MM.1S (cell line): ENCODE measurements around the gene UNC93B1.
"Not testable (repeated sequence)": the region's sequence is repeated elsewhere in the genome, so short reads cannot be mapped to it uniquely, and the experiment has no call there.

Source experiments
- DNase-seq: peaks from one replicate; pipeline ENCODE4 v3.0.0-alpha.2; 2015
- H2AFZ ChIP-seq: fragments of 300-600 bp; sonication (generic); 2 replicates; pipeline ENCODE4 v1.6.0; 2016; ENCODE audit warnings: antibody characterized with exemption, low read length
- H3F3A ChIP-seq: fragments of 300-600 bp; sonication (generic); 2 replicates; pipeline ENCODE4 v1.6.1; 2016; ENCODE audit warnings: mild to moderate bottlenecking, antibody characterized with exemption, low read length, moderate library complexity, mixed read lengths; ENCODE audit not compliant: insufficient read depth
- H3K27ac ChIP-seq: fragments of 300-600 bp; sonication (generic); 2 replicates; pipeline ENCODE4 v1.5.1; 2016; ENCODE audit warnings: mild to moderate bottlenecking, low read length
- H3K27me3 ChIP-seq: fragments of 300-600 bp; sonication (generic); replicated peaks from 2 replicates; pipeline ENCODE4 v1.6.0; 2016; ENCODE audit warnings: low read length; ENCODE audit not compliant: insufficient read depth
- H3K36me3 ChIP-seq: fragments of 300-600 bp; sonication (generic); replicated peaks from 2 replicates; pipeline ENCODE4 v1.6.1; 2016; ENCODE audit warnings: mild to moderate bottlenecking, low read length, mixed read lengths; ENCODE audit not compliant: insufficient read depth
- H3K4me1 ChIP-seq: fragments of 300-600 bp; sonication (generic); 2 replicates; pipeline ENCODE4 v1.6.1; 2016; ENCODE audit warnings: low read length, mixed read lengths
- H3K4me2 ChIP-seq: fragments of 300-600 bp; sonication (generic); 2 replicates; pipeline ENCODE4 v1.6.0; 2016; ENCODE audit warnings: low read depth, low read length
- H3K4me3 ChIP-seq: fragments of 300-600 bp; sonication (generic); 2 replicates; pipeline ENCODE4 v1.5.1; 2016; ENCODE audit warnings: low read length, mixed read lengths
- H3K79me2 ChIP-seq: fragments of 300-600 bp; sonication (generic); 2 replicates; pipeline ENCODE4 v1.6.1; 2016; ENCODE audit warnings: mixed run types, low read length, mixed read lengths
- H3K9ac ChIP-seq: fragments of 300-600 bp; sonication (generic); 2 replicates; pipeline ENCODE4 v1.6.1; 2016; ENCODE audit warnings: low read length, mixed read lengths
- H3K9me2 ChIP-seq: fragments of 300-600 bp; sonication (generic); replicated peaks from 2 replicates; pipeline ENCODE4 v1.6.1; 2016; ENCODE audit warnings: mild to moderate bottlenecking, low read length, mixed read lengths; ENCODE audit not compliant: insufficient read depth
- H3K9me3 ChIP-seq: fragments of 300-600 bp; sonication (generic); replicated peaks from 2 replicates; pipeline ENCODE4 v1.6.1; 2016; ENCODE audit warnings: mild to moderate bottlenecking, low read length, mixed read lengths; ENCODE audit not compliant: insufficient read depth
- H4K20me1 ChIP-seq: fragments of 300-600 bp; sonication (generic); 2 replicates; pipeline ENCODE4 v1.6.1; 2016; ENCODE audit warnings: mild to moderate bottlenecking, low read length, moderate library complexity, mixed read lengths; ENCODE audit not compliant: insufficient read depth
- CTCF ChIP-seq: fragments of 300-600 bp; sonication (generic); IDR thresholded peaks from 2 replicates; pipeline ENCODE4 v1.5.1; 2016; ENCODE audit warnings: antibody characterized with exemption, low read length, mixed read lengths
- EZH2 ChIP-seq: fragments of 300-600 bp; sonication (generic); optimal IDR thresholded peaks from 2 replicates; pipeline ENCODE3; 2017; ENCODE audit warnings: low read depth, mild to moderate bottlenecking, antibody characterized with exemption, low read length, mixed read lengths
- EZH2phosphoT487 ChIP-seq: fragments of 300-600 bp; sonication (generic); IDR thresholded peaks from 2 replicates; pipeline ENCODE4 v1.6.1; 2018; ENCODE audit warnings: antibody characterized with exemption, low read length

UNC93B1 gene

DNA sequence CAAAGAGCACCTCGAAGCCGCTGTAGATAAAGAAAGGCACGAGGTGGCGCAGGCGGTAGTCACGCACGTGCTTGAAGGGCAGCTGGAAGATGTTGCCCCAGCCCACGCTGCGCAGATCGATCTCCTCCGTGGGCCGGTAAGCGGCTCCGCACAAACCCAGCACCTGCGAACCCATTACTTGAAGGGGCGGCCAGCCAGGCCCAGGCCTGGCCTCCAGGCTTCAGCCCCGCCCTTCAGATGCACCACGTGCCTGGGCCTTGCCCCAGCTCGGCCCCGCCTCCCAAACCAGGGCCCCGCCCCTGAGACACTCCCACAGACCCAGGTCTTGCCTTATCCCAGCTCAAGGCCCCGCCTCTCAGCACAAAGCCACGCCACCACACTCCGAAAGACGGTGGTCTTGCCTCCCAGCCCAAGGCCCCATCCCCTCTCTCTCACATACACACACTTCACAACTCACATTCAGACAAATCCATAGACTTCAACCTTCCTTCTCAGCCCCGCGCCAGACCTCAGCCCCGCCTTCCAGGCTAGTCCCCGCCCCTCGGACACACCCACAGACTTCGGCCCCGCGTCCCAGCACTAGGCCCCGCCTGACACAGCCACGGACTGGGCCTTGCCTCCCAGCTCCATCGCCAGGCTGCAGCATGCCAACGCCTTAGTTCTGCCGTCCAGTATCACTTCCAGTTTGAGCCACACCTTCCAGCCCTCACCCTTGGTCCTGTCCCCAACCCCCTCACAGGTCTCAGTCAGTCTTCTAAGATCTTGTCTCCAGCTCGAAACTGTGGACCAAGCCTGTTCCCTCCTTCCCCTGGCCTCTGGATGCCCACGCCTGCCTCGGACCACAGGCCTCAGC, 7.0 kb downstream of the UNC93B1 start:
- H3K9ac ChIP-seq, result no peak overlapping the region
- DNase-seq, result peak; percentile 73
- no peak overlapping the region for H2AFZ ChIP-seq
- no peaks in the 10 kb centered on the region; the same call in 1 of the 2 replicates for H3K36me3 ChIP-seq
- no peaks in the 10 kb centered on the region for H3K27me3 ChIP-seq
- H3K9me2 ChIP-seq, result no peaks in the 10 kb centered on the region
- no peak for TF ChIP-seq EZH2
- no peak for TF ChIP-seq CTCF
- no peak for TF ChIP-seq EZH2phosphoT487
- peaks cover 45% of the 10 kb centered on the region for H3K4me1 ChIP-seq
- H3K4me3 ChIP-seq, result no peak overlapping the region
- H3K9me3 ChIP-seq, result no peaks in the 10 kb centered on the region
- H3K4me2 ChIP-seq, result peak overlapping the region; percentile 45; the same call in 1 of the 2 replicates
- H3F3A ChIP-seq, result peaks cover 43% of the 10 kb centered on the region
- peak overlapping the region; percentile 96; the same call in 1 of the 2 replicates for H3K27ac ChIP-seq
- no peaks in the 10 kb centered on the region for H4K20me1 ChIP-seq
- peaks cover 52% of the 10 kb centered on the region for H3K79me2 ChIP-seq

DNA sequence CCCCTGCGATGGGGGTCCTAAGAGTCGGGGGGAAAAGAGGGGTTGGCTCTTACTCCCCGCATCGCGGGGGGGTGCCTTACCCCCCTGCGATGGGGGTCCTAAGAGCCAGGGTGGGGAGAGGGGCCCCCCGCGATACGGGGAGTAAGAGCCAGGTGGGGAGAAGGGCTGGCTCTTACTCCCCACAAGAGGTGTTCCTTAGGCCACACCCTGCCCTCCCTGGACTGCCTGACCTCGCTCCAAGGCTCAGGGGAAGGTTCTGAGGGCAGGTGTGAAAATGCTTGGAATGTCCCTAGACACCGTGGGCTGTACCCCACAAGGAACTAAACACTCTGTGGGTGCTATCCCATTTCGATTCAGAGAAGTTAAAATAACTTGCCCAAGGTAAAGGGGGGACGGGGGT, 7.8 kb downstream of the UNC93B1 start:
- Histone ChIP-seq H3K9ac (no peak overlapping the region), H3K27ac (peak overlapping the region; percentile 96; the same call in 1 of the 2 replicates), H3K4me2 (peak overlapping the region; percentile 45; the same call in 1 of the 2 replicates), H3K4me1 (peaks cover 45% of the 10 kb centered on the region), H4K20me1 (no peaks in the 10 kb centered on the region), H3K27me3 (no peaks in the 10 kb centered on the region), H3K36me3 (no peaks in the 10 kb centered on the region; the same call in 1 of the 2 replicates), H3K9me3 (no peaks in the 10 kb centered on the region), H3K9me2 (no peaks in the 10 kb centered on the region), H3K79me2 (peaks cover 46% of the 10 kb centered on the region), H3F3A (peaks cover 43% of the 10 kb centered on the region), H3K4me3 (no peak overlapping the region), H2AFZ (no peak overlapping the region)
- TF ChIP-seq EZH2, result no peak
- TF ChIP-seq CTCF, result no peak
- TF ChIP-seq EZH2phosphoT487, result no peak
- DNase-seq, result no peak

DNA sequence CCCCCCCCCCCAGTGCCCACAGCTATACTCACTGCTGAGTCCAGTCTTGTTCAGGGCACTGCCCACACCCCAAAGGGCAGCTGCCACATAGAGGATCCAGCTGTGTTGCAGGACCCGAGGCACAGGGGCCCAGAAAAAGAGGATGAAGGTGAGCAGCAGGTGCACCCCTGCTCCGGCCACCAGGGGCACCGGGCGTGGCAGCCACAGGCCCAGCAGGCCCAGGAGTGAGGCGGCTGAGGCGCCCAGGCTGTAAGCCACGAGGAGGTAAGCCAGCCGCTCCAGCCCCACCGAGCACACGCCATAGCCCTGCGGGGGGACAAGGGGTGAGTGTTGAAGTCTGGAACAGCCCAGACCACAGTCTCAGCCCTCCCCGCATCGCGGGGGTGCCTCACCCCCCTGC, 8.3 kb downstream of the UNC93B1 start:
- Histone ChIP-seq H3K27ac (peak overlapping the region; percentile 96; the same call in 1 of the 2 replicates), H3F3A (peaks cover 43% of the 10 kb centered on the region), H3K79me2 (peaks cover 44% of the 10 kb centered on the region), H3K4me1 (peaks cover 45% of the 10 kb centered on the region)
- H4K20me1 ChIP-seq, H3K4me3 ChIP-seq, H3K4me2 ChIP-seq, H3K36me3 ChIP-seq, H3K27me3 ChIP-seq, H3K9me3 ChIP-seq, H3K9me2 ChIP-seq, H3K9ac ChIP-seq, H2AFZ ChIP-seq: not testable (repeated sequence)
- DNase-seq, result peak; percentile 37

DNA sequence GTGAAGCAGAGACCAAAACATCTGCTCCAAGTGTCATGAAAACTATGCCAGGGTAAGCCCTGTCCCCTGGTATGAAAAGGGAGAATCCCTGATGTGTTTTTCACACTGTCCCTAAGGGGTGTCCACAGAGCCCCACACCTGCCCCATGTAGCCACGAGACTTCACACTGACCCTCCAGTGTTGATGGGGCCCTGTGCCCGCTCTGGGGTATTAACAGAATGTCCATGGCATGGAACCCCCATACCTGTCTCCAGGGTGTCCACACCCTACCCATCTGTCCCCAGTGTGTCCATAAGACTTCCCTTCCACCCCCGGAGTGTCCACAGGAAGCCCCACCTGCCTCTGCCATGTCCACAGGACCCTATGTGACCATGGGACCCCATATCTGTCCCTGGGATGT, 8.8 kb downstream of the UNC93B1 start:
- not testable (repeated sequence) for H3K27me3 ChIP-seq, H3K4me3 ChIP-seq, H2AFZ ChIP-seq, H3K9me2 ChIP-seq, DNase-seq, H3K4me2 ChIP-seq, H3K36me3 ChIP-seq, H3K9me3 ChIP-seq, H4K20me1 ChIP-seq
- Histone ChIP-seq H3F3A (peaks cover 43% of the 10 kb centered on the region), H3K4me1 (peaks cover 45% of the 10 kb centered on the region), H3K9ac (peak overlapping the region; percentile 21; the same call in 1 of the 2 replicates), H3K79me2 (peaks cover 40% of the 10 kb centered on the region), H3K27ac (peak overlapping the region; percentile 96)

DNA sequence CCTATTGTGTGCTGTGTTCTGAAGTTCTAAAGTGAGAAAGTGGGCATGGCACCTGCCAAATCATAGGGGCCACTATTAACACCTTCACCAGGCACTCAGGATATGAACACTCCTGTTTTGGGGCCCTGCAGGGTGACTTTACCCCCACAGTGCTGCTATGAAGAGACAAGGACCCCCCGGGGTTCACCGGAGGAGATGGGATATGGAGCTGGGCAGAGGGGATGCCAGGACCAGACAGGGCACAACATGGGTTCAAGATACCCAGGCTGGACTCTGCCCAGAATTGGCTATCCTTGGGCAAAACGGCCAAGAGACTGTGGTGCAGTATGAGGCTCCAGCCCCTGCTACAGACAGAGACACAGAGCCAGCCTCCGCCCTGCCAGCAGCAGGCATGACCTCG, 9.5 kb downstream of the UNC93B1 start:
- peak; percentile 45 for DNase-seq
- Histone ChIP-seq H3K79me2 (peaks cover 32% of the 10 kb centered on the region), H3K9ac (peak overlapping the region; percentile 58), H3K4me1 (peaks cover 44% of the 10 kb centered on the region), H3F3A (peaks cover 42% of the 10 kb centered on the region), H3K4me2 (peak overlapping the region; percentile 34; the same call in 1 of the 2 replicates), H3K27ac (peak overlapping the region; percentile 96)
- not testable (repeated sequence) for H3K9me2 ChIP-seq, H4K20me1 ChIP-seq, H2AFZ ChIP-seq, H3K4me3 ChIP-seq, H3K36me3 ChIP-seq, H3K9me3 ChIP-seq, H3K27me3 ChIP-seq
